ENCODE results near the gene SPAG17.

DNA sequence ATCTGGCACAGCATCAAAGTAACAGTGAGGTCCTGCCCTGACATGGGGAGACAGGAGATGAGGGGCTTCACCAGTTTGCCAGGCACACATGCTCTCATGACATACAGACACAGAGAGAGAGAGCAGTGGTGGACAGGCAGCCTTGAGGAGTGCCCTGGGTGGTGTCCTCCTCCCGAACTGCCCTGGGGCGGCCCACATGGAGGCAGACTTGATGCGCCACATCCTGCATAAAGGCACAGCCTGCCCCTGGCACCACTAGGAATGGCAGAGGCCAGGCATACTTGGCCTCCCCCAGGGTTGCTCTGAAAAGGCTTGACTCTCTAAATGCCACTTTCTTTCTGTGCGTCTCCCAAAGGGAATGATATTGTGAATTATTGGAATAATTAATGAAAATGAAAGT lies 67.5 kb downstream of the SPAG17 start:
- TF ChIP-seq CTCF (IDR thresholded peaks at IDR 0.05; ENCODE audit: insufficient read depth, low read length, poor library complexity, severe bottlenecking): no peak
- no peak for TF ChIP-seq EZH2phosphoT487 (conservative IDR thresholded peaks at IDR 0.05; ENCODE audit: low read length)
